Spleen (tissue), 11 donors: ENCODE measurements around the gene NR2F6. TPM values are rescaled to one million over a fixed set of nuclear protein-coding genes. Genes with fewer than 3 reads are reported as not detected.
A peak's percentile ranks its signal among the peaks of the same experiment; 100 is the strongest.

Source experiments
- DNase-seq: peaks from one replicate; pipeline ENCODE4 v3.0.0-alpha.2; 2020
- H3K27ac ChIP-seq, 8 donors: fragments of 200-600 bp; sonication (generic) in 7 of 8; 1 replicate in 4 of 8; 2 replicates in 4 of 8; pipeline versions ENCODE4 v1.5.0 to v1.8.0; 2016 to 2021; ENCODE audit warnings: inconsistent platforms in 4 of 8, mild to moderate bottlenecking in 4 of 8, moderate library complexity in 1 of 8
- H3K27me3 ChIP-seq, 7 donors: fragments of 200-600 bp; sonication (generic) in 6 of 7; replicated peaks in 1 of 7; 1 replicate in 4 of 7; 2 replicates in 3 of 7; pipeline versions ENCODE4 v1.5.0 to v1.8.0; 2016 to 2021; ENCODE audit warnings: inconsistent platforms in 3 of 7, mild to moderate bottlenecking in 1 of 7
- H3K36me3 ChIP-seq, 6 donors: fragments of 200-600 bp; sonication (generic) in 5 of 6; 1 replicate in 4 of 6; 2 replicates in 2 of 6; pipeline versions ENCODE4 v1.5.0 to v1.8.0; 2016 to 2021; ENCODE audit warnings: inconsistent platforms in 2 of 6
- H3K4me1 ChIP-seq, 6 donors: fragments of 200-600 bp; sonication (generic) in 5 of 6; 1 replicate in 3 of 6; 2 replicates in 3 of 6; pipeline versions ENCODE4 v1.5.0 to v1.8.0; 2016 to 2021; ENCODE audit warnings: inconsistent platforms in 3 of 6
- H3K4me3 ChIP-seq, 8 donors: fragments of 200-600 bp; sonication (generic) in 7 of 8; 1 replicate in 4 of 8; 2 replicates in 4 of 8; pipeline versions ENCODE4 v1.5.0 to v1.8.0; 2016 to 2021; ENCODE audit warnings: inconsistent platforms in 4 of 8, mild to moderate bottlenecking in 4 of 8, moderate library complexity in 2 of 8
- H3K9me3 ChIP-seq, 8 donors: fragments of 200-600 bp; sonication (generic) in 7 of 8; 1 replicate in 4 of 8; 2 replicates in 4 of 8; pipeline versions ENCODE4 v1.5.0 to v1.8.0; 2016 to 2021; ENCODE audit warnings: inconsistent platforms in 4 of 8
- CTCF ChIP-seq, 11 experiments: fragments of 200-600 bp in 7 of 11; fragments of 450-650 bp in 4 of 11; sonication (generic) in 4 of 11; IDR thresholded peaks in 8 of 11; conservative IDR thresholded peaks in 3 of 11; 1 replicate in 7 of 11; 2 replicates in 4 of 11; pipeline versions ENCODE4 v1.4.0 to v1.8.0; 2016 to 2021; ENCODE audit warnings: antibody characterized with exemption in 11 of 11, inconsistent platforms in 4 of 11, mild to moderate bottlenecking in 1 of 11
- POLR2A ChIP-seq, 3 donors: fragments of 450-650 bp; IDR thresholded peaks; one replicate each; pipeline ENCODE4 v1.5.1; 2017; ENCODE audit warnings: antibody characterized with exemption in 3 of 3, mild to moderate bottlenecking in 1 of 3
- POLR2AphosphoS5 ChIP-seq, 3 donors: sonication (generic); formaldehyde crosslinking; IDR thresholded peaks; one replicate each; pipeline ENCODE4 v1.5.1; 2017; ENCODE audit warnings: antibody characterized with exemption in 3 of 3
- WGBS, 5 donors: extraction: QIAGEN DNeasy Blood & Tissue Kit in 3 of 5; methylation state at CpG; one replicate each; pipeline versions ENCODE4 v1.1.5 to v1.1.7; 2013 to 2018; 5-methylcytosine and 5-hydroxymethylcytosine counted together
- intact Hi-C: fragments of 100-400 bp; cut with DNase I; formaldehyde crosslinking; loops from one replicate; pipeline ENCODE4 v1.15.0; 2023; ENCODE audit warnings: low total_unique reads
- polyA plus RNA-seq, 3 donors: library from polyadenylated mRNA; stranded (reverse); fragments of 200-250 nt; gene quantifications; one replicate each; pipeline ENCODE4 v1.2.1, GENCODE V29; 2013
- total RNA-seq, 7 donors: library from RNA; depleted of rRNA in 3 of 7; stranded (reverse); fragments of >200 nt in 3 of 7; fragmentation: NEBNext Ultra II Directional in 4 of 7; extraction: Animal tissue kit (Norgen Biotek cat#: 25700) in 4 of 7; gene quantifications; one replicate each; pipeline versions ENCODE4 v1.1.0 to v1.2.1, GENCODE V29; 2016 to 2021
- donor health status: healthy with polysubstance abuse.
- donor health status: DM: no; HTN: no; CAD: no; lungs with moderate emphysema.
- donor health status: DM: no; HTN: no; CAD: no.
- donor health status: Bipolar disorder and iron deficiency.
- donor health status: healthy.
- donor health status: DM: no; HTN: no; CAD: no.
- donor health status: DM: yes; HTN: yes; CAD: no.

NR2F6 gene
- total and polyA plus RNA-seq, 10 donors: 6.6 to 15.0 (median 13.0) TPM

DNA sequence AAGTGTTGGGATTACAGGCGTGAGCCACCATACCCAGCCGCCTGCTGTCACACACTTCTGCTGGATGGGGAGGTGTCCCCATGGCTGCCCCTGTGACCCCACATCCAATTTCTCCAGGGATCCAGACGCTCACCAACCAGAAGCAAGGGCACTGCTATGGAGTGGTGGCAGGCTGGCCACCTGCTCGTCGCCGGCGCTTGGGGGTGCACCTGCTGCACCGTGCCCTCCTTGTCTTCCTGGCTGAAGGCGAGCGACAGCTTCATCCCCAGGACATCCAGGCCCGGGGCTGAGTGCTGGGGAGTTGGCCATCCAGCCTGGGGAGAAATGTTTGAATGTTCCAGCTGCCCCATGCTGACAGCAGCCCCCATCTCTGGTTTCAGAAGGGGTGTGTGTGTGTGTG, 40.5 kb upstream of the NR2F6 start:
- Histone ChIP-seq H3K4me1 (peaks cover 11 to 31% (median 22%) of the 10 kb centered on the region in 6 donors), H3K27ac (no peak overlapping the region), H3K36me3 (peaks cover 0 to 25% (median 3%) of the 10 kb centered on the region in 6 donors), H3K9me3 (no peaks in the 10 kb centered on the region), H3K27me3 (peaks cover 0 to 26% (median 13%) of the 10 kb centered on the region in 7 donors), H3K4me3 (no peak overlapping the region)
- no peak for DNase-seq
- TF ChIP-seq POLR2A (IDR thresholded peaks at IDR 0.05): no peak
- no peak for TF ChIP-seq POLR2AphosphoS5 (IDR thresholded peaks at IDR 0.05)
- TF ChIP-seq CTCF (IDR thresholded peaks at IDR 0.05 in 8 of 11, conservative IDR thresholded peaks at IDR 0.05 in 3 of 11): no peak
- WGBS, 5 donors: 94 to 96% (median 95%) methylated on average over 10 to 11 of the region's 11 CpGs
- intact Hi-C loops: no loop called here

- intact Hi-C loops: no loop called here
- WGBS, 5 donors: 91 to 93% (median 92%) methylated on average over 17 to 18 of the region's 18 CpGs
- TF ChIP-seq CTCF (IDR thresholded peaks at IDR 0.05 in 8 of 11, conservative IDR thresholded peaks at IDR 0.05 in 3 of 11): no peak
- no peak for TF ChIP-seq POLR2AphosphoS5 (IDR thresholded peaks at IDR 0.05)
- no peak for TF ChIP-seq POLR2A (IDR thresholded peaks at IDR 0.05)
- H3K4me1 ChIP-seq: peaks cover 11 to 36% (median 24%) of the 10 kb centered on the region in 6 donors
- no peaks in the 10 kb centered on the region for H3K9me3 ChIP-seq
- peaks cover 0 to 25% (median 3%) of the 10 kb centered on the region in 6 donors for H3K36me3 ChIP-seq
- no peak overlapping the region for H3K27ac ChIP-seq
- DNase-seq: no peak
- peaks cover 0 to 32% (median 14%) of the 10 kb centered on the region in 7 donors for H3K27me3 ChIP-seq
- no peak overlapping the region for H3K4me3 ChIP-seq
Measured at GRCh38 chr19:17285415-17286135, 39.9 kb upstream of the NR2F6 start.

DNA sequence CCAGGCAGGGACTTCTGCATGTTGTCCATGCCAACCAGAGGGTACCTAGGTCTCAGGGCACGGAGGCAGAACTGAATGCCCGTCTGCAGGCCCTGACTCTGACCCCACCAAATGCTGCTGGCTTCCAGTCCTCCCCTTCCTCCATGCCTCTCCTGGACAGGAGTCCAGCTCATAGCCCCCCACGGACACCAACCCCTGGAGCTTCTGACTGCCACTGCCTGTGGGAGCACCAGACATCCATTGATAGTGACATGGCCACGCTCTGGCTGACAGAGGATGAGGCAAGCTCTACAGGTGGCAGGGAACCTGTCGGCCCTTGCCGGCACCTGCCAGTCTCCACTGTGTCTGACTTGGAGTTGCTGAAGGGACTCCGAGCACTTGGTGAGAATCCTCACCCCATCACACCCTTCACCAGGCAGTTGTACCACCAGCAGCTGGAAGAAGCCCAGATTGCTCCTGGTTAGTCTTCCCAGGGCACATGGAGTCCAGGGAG, 37.8 kb upstream of the NR2F6 start:
- 80 to 97% (median 91%) methylated on average over 1 to 7 of the region's 7 CpGs for WGBS, 5 donors
- no peak overlapping the region for H3K27ac ChIP-seq
- H3K9me3 ChIP-seq: no peaks in the 10 kb centered on the region
- intact Hi-C loops: loop anchor here (2.0 kb wide), 1 partner anchor 217 kb away; no protein-coding TSS in a partner anchor
- H3K27me3 ChIP-seq: peaks cover 0 to 26% (median 14%) of the 10 kb centered on the region in 7 donors
- H3K4me3 ChIP-seq: no peak overlapping the region
- DNase-seq: no peak
- no peak for TF ChIP-seq POLR2AphosphoS5 (IDR thresholded peaks at IDR 0.05)
- peaks cover 0 to 37% (median 5%) of the 10 kb centered on the region in 6 donors for H3K36me3 ChIP-seq
- peaks cover 11 to 24% (median 19%) of the 10 kb centered on the region in 6 donors for H3K4me1 ChIP-seq

DNA sequence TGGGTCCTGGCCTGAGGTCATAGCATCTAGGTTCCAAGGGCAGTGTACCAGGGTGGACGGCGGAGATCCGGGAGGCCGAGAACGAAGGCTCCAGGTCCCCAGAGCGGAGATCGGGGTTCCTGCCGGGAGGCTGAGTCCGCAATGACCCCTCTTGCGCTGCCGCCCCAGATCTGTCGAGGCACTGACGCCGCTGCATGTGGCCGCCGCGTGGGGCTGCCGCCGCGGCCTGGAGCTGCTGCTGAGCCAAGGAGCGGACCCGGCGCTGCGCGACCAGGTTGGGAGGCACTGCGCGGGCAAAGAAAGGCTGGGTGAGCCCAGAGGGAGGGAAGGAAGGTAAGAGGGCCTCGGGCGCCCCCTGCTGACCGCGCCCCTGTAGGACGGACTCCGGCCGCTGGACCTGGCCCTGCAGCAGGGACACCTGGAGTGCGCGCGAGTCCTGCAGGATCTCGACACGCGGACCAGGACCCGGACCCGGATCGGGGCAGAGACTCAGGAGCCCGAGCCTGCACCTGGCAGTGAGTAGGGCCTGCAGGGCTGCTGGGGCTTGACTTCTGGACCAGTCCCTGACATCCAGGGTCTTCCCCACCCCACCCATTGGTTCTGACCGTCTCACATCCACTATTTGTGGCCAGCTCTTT, 36.9 kb upstream of the NR2F6 start:
- TF ChIP-seq POLR2A (IDR thresholded peaks at IDR 0.05): no peak
- TF ChIP-seq CTCF (IDR thresholded peaks at IDR 0.05 in 8 of 11, conservative IDR thresholded peaks at IDR 0.05 in 3 of 11): peak; percentile 86 to 98 (median 95)
- TF ChIP-seq POLR2AphosphoS5 (IDR thresholded peaks at IDR 0.05): peak; percentile 55 to 78 (median 64)
- 3 to 5% (median 4%) methylated on average over 43 to 45 of the region's 45 CpGs for WGBS, 5 donors
- peak; percentile 95 for DNase-seq
- H3K27ac ChIP-seq: peak overlapping the region in 4 of 8 donors; percentile 41 to 80 (median 54)
- peaks cover 0 to 24% (median 14%) of the 10 kb centered on the region in 7 donors for H3K27me3 ChIP-seq
- peak overlapping the region; percentile 37 to 78 (median 57) for H3K4me3 ChIP-seq
- peaks cover 11 to 24% (median 19%) of the 10 kb centered on the region in 6 donors for H3K4me1 ChIP-seq
- no peaks in the 10 kb centered on the region for H3K9me3 ChIP-seq
- intact Hi-C loops: loop anchor here (2.0 kb wide), 1 partner anchor 216 kb away; no protein-coding TSS in a partner anchor
- peaks cover 0 to 47% (median 7%) of the 10 kb centered on the region in 6 donors for H3K36me3 ChIP-seq
